HCEC 1CT (cell line): ENCODE data around the gene C10orf95.

Source experiments
- DNase-seq: peaks from one replicate; pipeline ENCODE4 v3.0.0-alpha.2; 2017

Gene C10orf95

GRCh38 chr10:102413806-102414561 is 37.4 kb downstream of the C10orf95 start:
- DNase-seq, result no peak

DNA sequence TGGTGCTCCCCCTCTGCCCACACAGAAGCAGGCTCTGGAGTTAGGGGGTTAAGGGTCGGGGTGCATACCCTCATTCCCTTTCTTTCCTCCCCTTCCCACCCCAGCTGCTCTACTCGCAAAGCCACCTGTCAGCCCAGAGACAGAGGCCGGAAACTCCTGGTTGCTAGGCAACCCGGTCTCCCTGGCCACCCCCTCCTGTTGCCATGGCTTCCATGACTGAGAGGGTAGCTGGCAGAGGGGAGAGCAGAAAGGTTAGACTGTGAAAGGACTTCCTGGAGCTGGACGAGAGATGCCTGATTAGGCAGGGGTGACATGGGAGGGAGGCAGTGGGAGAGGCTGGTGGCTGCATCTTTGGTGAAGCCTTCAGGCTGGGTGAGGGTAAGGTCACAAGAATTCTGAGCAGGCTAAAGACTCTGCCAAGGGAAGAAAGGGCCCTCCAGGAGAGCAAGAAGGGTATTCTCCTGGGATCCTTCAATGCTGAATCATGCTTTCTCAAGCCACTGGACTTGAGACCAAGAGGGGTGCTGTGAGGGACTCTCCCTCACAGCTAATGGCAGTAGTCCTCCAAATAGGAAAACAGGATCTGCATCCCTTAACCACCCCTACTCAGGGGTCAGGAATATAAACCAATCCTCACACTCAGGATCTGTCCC is 38.2 kb downstream of the C10orf95 start:
- no peak for DNase-seq

DNA sequence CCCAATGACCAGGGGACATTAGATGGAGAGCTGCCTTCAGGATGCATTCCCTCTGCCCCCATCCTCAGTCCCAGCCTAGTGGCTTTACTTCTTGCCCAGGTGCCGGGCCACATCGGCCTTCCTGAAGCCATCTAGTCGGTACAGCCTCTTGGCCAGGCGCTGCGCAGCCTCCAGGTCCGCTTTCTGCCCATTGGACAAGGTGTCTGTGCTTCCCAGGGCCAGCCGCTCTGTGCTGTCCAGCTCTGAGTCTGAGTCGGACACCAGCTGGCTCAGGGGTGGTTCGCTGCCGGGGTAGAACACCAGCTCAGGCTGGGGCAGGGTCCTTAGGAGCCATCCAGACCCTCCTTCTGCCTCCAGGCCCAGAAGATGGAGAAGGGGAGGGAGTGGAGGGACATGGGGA is 39.0 kb downstream of the C10orf95 start:
- no peak for DNase-seq

DNA sequence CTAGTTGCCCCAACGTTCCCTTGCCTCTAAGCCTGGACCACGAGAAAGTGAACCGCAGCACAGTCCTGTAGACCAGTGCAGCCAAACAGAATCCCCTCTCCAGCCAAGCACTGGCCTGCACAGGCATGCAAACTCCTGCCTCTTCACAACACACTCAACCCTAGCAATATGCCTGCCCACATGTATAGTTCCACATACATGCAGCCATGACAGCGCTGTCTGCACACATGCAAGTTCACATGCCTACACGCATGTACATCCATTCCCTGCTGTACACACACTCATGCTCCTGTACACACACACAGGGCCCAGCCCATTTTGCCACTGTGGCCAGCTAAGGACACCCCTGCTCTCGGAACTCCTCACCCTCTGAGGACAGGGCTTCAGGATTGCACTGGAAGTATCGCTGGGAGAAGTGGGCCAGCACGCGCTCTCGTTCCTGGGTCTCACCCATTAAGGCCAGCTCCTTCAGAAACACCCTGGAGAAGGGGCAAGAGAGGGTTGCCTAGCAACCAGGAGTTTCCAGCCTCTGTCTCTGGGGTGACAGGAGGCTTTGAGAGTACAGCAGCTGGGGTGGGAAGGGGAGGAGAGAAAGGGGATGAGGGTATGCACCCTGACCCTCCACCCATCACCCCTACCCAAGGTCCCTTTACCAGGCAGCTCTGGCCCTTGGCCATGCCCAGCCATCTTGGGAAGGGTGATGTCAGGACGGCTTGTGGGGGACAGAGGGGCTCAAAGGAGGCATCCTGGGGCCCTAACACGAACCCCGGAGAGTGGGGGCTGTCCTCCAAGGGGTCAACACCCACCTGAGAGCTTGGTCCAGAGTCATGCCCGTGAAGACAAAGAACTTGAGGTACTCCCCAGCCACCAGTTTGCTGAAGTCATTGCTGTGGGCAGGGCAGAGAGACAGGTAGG is 39.7 kb downstream of the C10orf95 start:
- no peak for DNase-seq

- DNase-seq, result no peak
Measured at GRCh38 chr10:102410429-102411073, 40.8 kb downstream of the C10orf95 start.

GRCh38 chr10:102409604-102410428 is 41.5 kb downstream of the C10orf95 start:
- DNase-seq, result no peak

DNA sequence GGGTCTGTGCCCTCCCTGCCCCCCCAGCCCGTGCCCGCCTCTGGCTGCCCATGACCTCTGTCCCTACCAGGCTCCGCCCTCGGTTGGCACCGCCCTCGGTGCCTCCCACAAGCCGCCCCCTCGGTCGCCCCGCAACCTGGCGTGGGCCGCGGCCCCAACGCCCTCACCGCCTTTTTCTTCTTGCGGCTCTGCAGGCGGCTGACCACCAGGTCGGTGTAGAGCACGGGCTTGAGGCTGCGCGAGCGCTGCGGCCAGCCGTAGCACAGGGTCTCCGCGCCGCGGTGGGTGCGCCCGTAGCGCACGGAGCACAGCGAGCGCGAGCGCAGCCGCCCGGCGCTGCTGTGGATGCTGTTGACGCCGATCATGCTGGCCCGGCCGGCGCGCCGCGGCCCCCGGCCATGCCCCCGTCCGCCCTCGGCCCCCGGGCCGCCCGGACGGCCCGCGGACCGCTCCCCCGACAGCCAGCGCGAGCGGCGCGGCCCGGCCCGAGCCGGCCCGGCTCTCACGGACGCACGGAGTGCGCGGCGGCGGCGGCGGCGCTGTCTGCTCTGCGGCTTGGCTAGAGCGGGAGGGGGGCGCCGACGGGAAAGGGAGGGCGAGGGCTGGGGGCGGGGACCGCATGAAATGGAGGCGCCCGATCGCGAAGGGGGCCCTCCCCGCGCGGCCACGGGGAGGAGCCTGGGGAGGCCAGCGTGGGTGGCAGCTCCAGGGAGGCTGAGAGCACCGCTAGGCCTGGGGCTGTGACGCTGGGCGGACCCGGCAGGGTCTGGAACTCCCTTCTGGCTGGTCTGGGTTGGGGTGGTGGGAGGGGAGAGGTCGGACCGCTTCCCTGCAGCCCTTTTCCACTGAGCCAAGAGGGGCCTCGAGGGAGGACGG is 42.4 kb downstream of the C10orf95 start:
- no peak for DNase-seq

GRCh38 chr10:102408131-102408727 is 43.1 kb downstream of the C10orf95 start:
- DNase-seq, result no peak

DNA sequence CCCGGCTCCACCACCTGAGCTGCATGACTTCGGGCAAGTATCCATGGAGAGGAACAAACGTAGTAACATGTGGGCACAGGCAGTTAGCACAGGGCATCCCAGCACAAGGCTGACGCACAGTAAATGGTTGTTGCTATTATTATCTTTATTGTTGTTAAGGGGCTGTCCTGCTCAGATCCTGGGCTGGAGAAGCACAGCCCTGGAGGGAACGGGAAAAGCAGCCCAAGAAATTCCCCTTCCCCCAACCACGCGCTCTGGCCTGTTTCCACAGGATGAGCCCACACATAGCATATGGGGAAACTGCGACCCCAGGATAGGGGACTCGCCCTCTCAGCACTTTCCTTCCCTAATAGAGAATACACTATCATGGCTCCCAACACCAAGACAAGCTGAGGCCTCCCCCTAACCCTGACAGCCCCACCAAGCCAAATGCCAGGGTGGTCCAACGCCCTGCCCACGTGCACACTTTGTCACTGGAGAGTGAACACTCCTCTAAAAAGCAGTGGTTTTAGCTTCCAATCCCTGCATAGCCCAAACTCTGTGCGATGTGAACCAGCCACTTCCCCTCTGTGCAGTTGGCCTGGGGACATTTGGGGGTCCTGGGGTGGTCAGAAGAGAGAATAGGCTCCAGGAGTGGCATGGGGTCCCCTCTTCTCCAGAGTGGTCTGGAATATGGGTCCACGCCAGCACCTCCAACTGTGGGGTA is 43.8 kb downstream of the C10orf95 start:
- DNase-seq, result no peak

DNA sequence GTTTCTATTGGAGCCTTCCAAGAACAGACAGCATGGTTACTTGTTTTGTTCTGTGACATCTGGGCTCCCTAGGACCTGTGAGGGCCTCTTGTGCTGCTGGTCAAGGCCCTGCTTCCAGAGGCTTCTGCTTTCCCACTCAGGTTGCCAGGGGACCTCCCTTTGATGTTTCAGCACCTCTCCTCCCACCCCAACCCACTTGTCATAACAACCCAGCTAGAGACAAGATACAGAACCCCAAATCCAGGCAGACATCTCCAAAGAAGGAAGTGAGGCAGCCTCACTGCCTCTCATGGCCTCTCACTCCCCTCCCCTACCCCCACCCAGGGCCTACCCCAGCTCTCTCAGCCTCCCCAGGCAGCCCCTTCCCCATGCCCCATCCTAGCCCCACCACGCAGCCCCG is 44.5 kb downstream of the C10orf95 start:
- no peak for DNase-seq

DNA sequence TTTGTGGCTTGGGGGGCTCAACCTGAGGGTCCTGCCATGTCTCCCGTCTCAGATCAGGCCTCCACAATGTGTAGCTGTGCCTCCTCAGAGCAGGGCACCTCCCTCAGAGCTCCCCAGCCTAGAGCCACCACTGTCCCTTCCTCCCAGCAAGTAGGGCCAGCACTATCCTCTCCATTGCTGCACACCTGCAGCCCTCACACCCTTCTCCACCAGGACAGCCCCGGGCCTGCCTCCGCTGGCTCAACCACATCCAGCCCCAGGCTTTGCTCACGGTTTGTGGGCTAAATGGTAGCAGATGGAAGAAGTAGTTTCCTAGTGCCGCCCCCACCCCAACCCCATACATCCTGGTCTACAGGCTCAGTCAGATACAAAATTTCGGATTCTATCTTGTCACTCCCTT is 45.7 kb downstream of the C10orf95 start:
- no peak for DNase-seq

GRCh38 chr10:102405108-102405571 is 46.2 kb downstream of the C10orf95 start:
- DNase-seq, result no peak

- no peak for DNase-seq
Measured at GRCh38 chr10:102404361-102405107, 46.8 kb downstream of the C10orf95 start.

GRCh38 chr10:102403115-102403514 is 48.2 kb downstream of the C10orf95 start:
- DNase-seq, result no peak

DNA sequence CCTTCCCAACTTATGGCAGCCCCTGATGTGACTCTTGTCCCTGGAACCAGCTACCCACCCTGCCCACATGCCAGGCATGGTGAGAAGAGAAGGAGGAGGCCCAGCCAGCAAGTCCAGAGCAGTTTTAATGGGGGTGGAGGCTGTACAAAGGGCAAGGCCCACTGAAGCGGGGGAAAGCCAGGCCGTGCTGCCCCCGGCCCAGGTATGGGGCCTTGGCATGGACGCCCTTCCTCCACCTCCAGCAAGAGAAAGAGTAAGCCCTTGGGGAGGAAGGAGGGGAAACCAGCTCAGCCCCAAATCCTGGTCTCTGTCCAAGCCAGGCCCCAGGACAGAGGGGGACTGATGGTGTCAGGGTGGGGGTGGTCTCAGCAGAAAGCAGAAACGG is 48.8 kb downstream of the C10orf95 start:
- DNase-seq, result no peak

- DNase-seq, result peak; percentile 58
Measured at GRCh38 chr10:102401735-102402511, 49.4 kb downstream of the C10orf95 start.

DNA sequence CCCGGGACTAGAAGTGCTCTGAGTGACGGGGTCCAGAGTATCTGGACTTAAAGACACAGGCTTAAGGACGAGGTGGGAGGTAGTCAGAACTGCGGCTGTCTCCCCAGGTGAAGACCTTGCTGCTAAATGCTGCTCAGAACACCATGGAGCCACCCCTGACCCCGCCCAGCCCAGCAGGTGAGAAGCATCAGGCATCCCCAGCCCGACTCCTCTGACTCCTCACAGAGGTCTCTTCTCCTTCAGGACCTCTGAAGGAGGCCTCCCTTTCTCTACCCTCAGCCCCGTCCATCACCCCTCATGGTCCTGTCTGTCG is 50.0 kb downstream of the C10orf95 start:
- no peak for DNase-seq

DNA sequence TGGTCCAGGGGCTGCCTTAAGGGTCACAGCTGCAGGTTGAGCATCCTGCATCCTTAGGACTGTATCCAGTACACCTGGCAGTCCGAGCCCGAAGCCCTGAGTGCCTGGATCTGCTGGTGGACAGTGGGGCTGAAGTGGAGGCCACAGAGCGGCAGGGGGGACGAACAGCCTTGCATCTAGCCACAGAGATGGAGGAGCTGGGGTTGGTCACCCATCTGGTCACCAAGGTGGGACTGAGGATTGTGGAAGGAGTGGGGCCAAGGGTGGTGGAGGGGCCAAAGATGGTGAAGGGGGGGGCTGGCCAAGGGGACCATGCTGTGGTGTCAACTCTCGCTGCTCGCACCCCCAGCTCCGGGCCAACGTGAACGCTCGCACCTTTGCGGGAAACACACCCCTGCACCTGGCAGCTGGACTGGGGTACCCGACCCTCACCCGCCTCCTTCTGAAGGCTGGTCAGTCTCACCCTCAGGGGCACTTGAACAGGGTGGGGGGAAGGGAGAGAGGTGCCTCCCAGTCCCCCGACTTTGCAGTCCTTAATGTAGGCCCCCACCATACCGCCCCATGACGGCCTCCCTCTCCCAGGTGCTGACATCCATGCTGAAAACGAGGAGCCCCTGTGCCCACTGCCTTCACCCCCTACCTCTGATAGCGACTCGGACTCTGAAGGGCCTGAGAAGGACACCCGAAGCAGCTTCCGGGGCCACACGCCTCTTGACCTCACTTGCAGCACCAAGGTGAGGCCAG is 50.6 kb downstream of the C10orf95 start:
- DNase-seq, result no peak
